ENCODE results near the gene PRKCH. TPM values are rescaled to one million over a fixed set of nuclear protein-coding genes. Genes with fewer than 3 reads are reported as not detected.

PRKCH gene
- total RNA-seq, 1 experiment from 2014 or later, result 10.3 TPM

GRCh38 chr14:61298824-61299223, 22.6 kb upstream of the PRKCH start:
- Mint-ChIP-seq H3K36me3 (no peaks in the 10 kb centered on the region), H3K4me1 (peaks cover 31% of the 10 kb centered on the region), H3K27me3 (ENCODE audit: low read depth) (no peaks in the 10 kb centered on the region), H3K9me3 (peaks cover 8% of the 10 kb centered on the region), H3K4me3 (no peak overlapping the region), H3K27ac (no peak overlapping the region)
- DNase-seq (ENCODE audit: low spot score), result no peak
- no peak for ATAC-seq
- TF ChIP-seq JAZF1 (CRISPR knock-in tag; IDR thresholded peaks at IDR 0.05), result no peak
- TF ChIP-seq ZNF138 (CRISPR knock-in tag; conservative IDR thresholded peaks at IDR 0.05), result no peak
- TF ChIP-seq RELA (CRISPR knock-in tag; IDR thresholded peaks at IDR 0.05; ENCODE audit: borderline replicate concordance), result no peak
- TF ChIP-seq ZNF416 (CRISPR knock-in tag; IDR thresholded peaks at IDR 0.05), result no peak
- TF ChIP-seq RORB (CRISPR knock-in tag; IDR thresholded peaks at IDR 0.05), result no peak
- no peak for TF ChIP-seq IRF1 (CRISPR knock-in tag; IDR thresholded peaks at IDR 0.05)
- POLR2A ChIA-PET, result interaction anchor here (0.6 kb wide), 1 partner anchor 490 kb away, joined by 3 read pairs; no protein-coding TSS in a partner anchor
- CTCF ChIA-PET, result interaction anchor here (1.0 kb wide), 1 partner anchor 9 kb away, joined by 3 read pairs; no protein-coding TSS in a partner anchor

GRCh38 chr14:61300209-61300608, 21.2 kb upstream of the PRKCH start:
- no peaks in the 10 kb centered on the region for H3K36me3 Mint-ChIP-seq
- ChIA-PET CTCF (no interaction called here), POLR2A (no interaction called here)
- H3K4me3 Mint-ChIP-seq, result no peak overlapping the region
- peaks cover 12% of the 10 kb centered on the region for H3K9me3 Mint-ChIP-seq
- TF ChIP-seq PRRX2 (CRISPR knock-in tag; IDR thresholded peaks at IDR 0.05) (no peak), ESRRA (CRISPR knock-in tag; IDR thresholded peaks at IDR 0.05; ENCODE audit: borderline replicate concordance) (no peak), AR (CRISPR knock-in tag; IDR thresholded peaks at IDR 0.05) (no peak), TCF7 (CRISPR knock-in tag; IDR thresholded peaks at IDR 0.05; ENCODE audit: low read depth) (no peak), MYBL2 (CRISPR knock-in tag; IDR thresholded peaks at IDR 0.05) (no peak), ZNF512 (CRISPR knock-in tag; IDR thresholded peaks at IDR 0.05; ENCODE audit: borderline replicate concordance) (no peak)
- DNase-seq (ENCODE audit: low spot score), result no peak
- no peak for ATAC-seq
- H3K27ac Mint-ChIP-seq, result peak overlapping the region; percentile 3; the same call in 1 of the 2 replicates
- no peaks in the 10 kb centered on the region for H3K27me3 Mint-ChIP-seq (ENCODE audit: low read depth)
- peaks cover 31% of the 10 kb centered on the region for H3K4me1 Mint-ChIP-seq

GRCh38 chr14:61300754-61301153, 20.6 kb upstream of the PRKCH start:
- Mint-ChIP-seq H3K27ac (no peak overlapping the region), H3K27me3 (ENCODE audit: low read depth) (no peaks in the 10 kb centered on the region), H3K4me3 (no peak overlapping the region), H3K36me3 (no peaks in the 10 kb centered on the region), H3K4me1 (peaks cover 31% of the 10 kb centered on the region), H3K9me3 (peaks cover 16% of the 10 kb centered on the region)
- TF ChIP-seq NFE2L1 (CRISPR knock-in tag; IDR thresholded peaks at IDR 0.05), result no peak
- POLR2A ChIA-PET, result no interaction called here
- ATAC-seq (peak; percentile 73), DNase-seq (ENCODE audit: low spot score) (no peak)
- CTCF ChIA-PET, result interaction anchor here (0.6 kb wide), 1 partner anchor 323 kb away, joined by 3 read pairs; no protein-coding TSS in a partner anchor

- no peaks in the 10 kb centered on the region for H3K27me3 Mint-ChIP-seq (ENCODE audit: low read depth)
- peaks cover 27% of the 10 kb centered on the region for H3K9me3 Mint-ChIP-seq
- H3K27ac Mint-ChIP-seq, result no peak overlapping the region
- DNase-seq (ENCODE audit: low spot score) (no peak), ATAC-seq (no peak)
- POLR2A ChIA-PET, result interaction anchor here (0.6 kb wide), 1 partner anchor 49 kb away, joined by 4 read pairs; no protein-coding TSS in a partner anchor
- TF ChIP-seq ZNF317 (CRISPR knock-in tag; IDR thresholded peaks at IDR 0.05; ENCODE audit: borderline replicate concordance, low read depth), result peak; percentile 78
- no peak for TF ChIP-seq ZNF138 (CRISPR knock-in tag; conservative IDR thresholded peaks at IDR 0.05)
- H3K4me3 Mint-ChIP-seq, result no peak overlapping the region
- H3K4me1 Mint-ChIP-seq, result peaks cover 14% of the 10 kb centered on the region
- CTCF ChIA-PET, result interaction anchor here (0.7 kb wide), 1 partner anchor 44 kb away, joined by 3 read pairs; no protein-coding TSS in a partner anchor
- peaks cover 7% of the 10 kb centered on the region for H3K36me3 Mint-ChIP-seq
Measured at GRCh38 chr14:61304688-61305087, 16.7 kb upstream of the PRKCH start.

Measured in WTC11 (cell line).